ENCODE measurements around the gene LIPC.

LIPC gene

DNA sequence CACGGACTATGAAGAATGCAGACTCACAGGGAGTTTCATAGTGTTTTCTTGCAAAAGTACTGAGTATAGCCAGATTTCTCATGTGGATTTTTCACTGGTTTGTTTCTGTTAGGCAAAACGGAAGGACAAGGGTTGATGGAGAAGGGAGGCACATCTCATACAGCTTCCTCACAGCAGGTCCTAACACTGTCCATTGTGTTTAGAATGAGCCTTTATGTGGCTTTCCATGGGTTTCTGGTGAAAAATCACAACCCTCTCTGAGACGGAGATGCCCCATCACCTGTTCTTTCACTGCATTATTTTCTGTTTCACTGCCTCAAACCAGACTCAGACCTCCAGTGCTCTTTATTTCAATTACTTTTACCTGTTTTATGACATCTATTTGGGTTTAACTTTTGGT lies 25.0 kb upstream of the LIPC start:
- DNase-seq (ENCODE audit: low read depth): no peak

DNA sequence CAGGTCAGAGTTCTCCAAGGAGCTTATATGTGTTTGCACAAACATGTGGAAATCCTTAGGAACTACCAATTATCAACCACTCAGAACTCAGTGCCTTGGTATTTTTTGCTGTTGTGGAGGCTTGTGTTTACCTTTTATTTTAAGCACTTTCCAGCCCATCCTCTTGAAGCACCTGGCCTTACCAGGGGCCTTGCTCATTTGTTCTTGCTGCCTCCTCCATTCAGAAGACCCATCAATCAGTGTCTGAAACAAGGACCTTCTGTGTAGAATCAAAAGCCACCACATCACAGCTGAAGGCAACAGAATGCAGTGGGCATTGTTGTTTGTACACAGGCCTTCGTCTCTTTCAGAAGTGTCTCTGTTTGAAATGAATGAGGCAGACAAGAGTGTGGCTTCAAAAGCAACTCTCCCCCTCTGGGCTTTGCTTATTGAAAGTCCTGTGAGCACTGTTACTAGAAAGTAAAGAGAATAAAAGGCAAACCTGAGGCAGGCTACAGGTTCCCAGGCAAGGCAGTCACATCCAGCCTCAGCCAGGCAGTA lies 24.5 kb upstream of the LIPC start:
- no peak for DNase-seq (ENCODE audit: low read depth)

DNA sequence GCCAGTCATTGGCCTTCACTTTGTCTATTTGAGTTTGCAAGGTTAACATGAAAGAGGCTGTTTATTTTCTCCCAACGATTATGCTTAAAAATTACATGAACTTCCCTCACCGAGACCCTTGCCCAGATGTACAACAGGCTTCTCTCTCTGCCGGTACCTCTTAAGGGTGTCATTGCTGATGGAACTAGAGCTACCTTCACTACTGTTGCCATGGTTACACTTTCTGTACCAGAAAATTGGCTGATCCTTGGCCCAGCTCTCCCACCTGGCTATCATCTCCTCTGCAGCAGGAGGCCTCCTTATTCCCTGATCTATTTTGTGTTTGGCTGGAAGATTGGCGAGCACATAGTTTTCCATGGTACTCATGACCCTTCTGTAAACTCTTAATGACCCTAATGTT lies 24.0 kb upstream of the LIPC start:
- DNase-seq (ENCODE audit: low read depth): no peak

DNA sequence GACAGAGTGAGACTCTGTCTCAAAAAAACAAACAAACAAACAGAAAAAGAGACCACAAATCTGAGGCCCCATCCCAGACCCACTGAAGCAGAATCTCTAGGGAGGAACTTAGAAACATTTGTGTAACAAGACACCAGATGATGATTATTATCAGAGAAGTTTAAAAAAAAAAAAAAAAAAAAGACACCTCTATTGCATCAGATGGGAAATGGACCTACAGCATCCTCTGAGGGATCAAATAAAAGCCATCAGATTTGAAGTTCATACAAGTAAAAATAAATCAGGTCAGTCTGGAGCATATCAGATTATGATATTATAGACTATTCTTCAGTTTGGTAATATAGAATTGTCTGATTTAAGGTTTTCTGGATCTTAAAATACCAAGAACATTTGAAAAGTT lies 21.9 kb upstream of the LIPC start:
- no peak for DNase-seq (ENCODE audit: low read depth)

DNA sequence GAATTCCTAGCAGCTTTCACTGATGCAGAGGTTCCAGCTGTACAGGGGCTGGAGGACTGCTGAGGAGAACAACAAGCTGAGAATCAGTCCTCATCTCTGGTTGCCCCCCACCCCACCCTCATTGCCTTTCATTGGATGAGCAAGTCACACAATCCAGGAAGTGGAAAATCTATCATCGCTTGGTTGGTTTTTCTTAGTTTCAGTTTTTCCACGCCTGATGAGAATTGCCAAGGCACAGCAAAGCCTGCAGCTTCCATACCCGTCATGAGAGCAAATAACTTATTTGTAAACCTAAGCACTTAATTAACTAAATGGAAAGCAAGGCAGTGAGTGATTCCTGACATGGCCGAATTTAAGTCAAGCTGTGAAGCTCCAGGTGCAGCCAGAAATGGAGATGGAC lies 21.4 kb upstream of the LIPC start:
- DNase-seq (ENCODE audit: low read depth): peak; percentile 2

DNA sequence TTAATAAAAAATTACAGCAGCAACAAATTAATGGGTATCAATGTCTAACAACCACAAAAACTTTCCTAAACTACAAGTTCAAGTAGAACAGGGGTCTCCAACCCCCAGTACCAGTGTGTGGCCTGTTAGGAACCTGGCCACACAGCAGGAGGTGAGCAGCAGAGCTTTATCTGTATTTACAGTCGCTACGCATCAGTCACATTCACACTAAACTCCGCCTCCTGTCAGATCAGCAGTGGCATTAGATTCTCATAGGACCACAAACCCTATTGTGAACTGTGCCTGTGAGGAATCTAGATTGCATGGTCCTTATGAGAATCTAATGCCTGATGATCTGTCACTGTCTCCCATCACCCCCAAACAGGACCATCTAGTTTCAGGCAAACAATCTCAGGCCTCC lies 18.5 kb upstream of the LIPC start:
- no peak for DNase-seq (ENCODE audit: low read depth)

DNA sequence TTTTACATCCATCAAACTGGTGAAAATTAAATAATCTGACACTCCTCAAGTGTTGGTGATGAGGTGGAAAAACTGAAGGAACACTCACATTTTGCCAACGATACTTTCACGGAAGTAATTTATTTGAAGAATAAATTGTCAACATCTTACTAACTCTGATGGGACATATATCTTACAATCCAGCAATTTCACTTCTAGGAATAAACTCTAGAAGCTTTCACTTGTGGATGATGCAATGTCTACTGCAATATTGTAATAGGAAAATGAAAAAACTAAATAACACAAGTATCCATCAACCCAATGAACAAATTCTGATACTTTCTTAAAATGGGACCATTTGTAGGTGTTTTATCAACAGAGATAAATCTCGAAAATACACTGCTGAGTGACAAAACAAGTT lies 16.2 kb upstream of the LIPC start:
- DNase-seq (ENCODE audit: low read depth): no peak

DNA sequence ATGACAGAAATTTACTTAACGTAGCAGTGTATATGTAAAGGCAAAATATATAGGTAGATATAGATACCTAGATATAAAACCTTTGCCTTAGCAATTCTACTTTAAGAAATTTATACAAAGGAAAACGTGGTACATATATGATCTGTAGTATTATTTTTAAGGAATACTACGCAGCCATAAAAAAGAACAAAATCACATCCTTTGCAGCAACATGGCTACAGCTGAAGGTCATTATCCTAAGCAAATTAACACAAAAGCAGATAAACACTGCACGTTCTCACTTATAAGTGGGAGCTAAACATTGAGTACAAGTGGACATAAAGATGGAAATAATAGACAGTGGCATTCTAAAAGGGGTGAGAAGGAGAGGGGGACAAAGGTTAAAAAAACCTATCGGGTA lies 14.8 kb upstream of the LIPC start:
- DNase-seq (ENCODE audit: low read depth): no peak

DNA sequence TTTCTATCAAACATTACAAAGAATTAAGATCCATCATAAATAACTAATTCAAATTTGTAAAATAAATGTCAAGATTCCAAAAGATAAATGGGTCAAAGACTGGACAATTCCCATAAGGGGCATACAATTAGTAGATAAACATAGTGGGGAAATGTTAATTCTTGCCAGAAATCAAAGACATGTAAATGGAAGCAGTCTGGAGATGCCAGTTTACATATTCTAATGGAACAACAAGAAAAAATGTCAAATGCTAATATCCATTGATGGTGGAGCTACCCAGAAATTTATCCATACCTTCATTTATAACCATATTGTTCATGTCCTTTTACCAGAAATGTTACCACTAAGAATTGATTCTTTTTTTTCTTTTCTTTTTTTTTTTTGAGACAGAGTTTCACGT lies 13.7 kb upstream of the LIPC start:
- DNase-seq (ENCODE audit: low read depth): no peak

DNA sequence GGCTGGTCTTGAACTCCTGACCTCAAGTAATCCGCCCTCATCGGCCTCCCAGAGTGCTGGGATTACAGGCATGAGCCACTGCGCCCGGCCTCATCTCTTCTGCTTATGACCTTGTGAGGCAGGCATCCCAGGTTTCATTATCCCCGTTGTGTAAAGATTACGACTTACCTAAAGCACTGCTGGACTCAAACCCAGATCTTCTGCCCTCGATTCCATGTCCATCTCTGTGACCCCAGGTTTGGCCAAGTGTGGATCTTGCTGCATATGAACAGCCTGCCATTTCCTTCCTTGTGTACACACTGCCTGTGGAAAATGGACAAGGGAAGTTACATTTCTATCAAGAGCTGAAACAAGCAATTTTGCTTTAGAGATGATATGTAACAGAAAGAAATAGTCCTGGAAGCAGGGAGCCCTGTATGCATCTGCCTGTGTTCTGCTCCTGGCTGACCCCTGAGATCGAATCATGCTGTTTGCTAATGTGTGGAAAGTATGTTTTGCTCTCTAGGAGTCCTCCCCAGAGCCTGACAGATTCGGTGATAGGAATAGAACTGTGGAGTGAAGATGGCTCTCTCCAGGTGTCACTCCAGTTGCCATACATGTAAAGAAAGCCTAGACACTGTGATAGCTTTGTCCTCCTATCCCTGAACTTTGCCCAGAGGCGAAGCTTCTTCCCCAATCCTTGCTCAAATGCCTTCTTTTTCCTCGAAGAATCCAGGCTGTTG lies 11.8 kb upstream of the LIPC start:
- DNase-seq (ENCODE audit: low read depth): no peak

DNA sequence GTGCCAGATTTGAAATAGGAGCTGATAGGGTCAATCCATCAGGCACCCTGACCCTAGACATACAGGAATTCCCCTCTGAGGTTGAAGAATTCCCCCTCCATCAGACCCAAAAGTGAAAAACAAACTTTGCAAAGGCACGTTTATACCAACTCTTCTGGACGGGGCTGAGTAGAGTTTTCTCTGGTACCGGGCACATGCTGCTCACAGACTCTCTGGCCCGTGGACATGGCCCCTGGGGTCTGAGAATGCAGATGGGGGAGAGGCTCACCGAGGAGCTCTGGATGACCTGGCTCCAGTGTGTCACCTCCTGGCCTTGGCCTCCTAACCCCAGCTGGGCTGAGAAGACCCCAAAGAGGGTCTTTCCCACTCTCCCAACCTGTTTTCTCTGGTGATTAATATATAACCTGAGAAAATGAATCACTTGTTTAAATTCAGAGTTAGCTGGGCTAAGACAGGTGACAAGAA lies 11.2 kb upstream of the LIPC start:
- no peak for DNase-seq (ENCODE audit: low read depth)

DNA sequence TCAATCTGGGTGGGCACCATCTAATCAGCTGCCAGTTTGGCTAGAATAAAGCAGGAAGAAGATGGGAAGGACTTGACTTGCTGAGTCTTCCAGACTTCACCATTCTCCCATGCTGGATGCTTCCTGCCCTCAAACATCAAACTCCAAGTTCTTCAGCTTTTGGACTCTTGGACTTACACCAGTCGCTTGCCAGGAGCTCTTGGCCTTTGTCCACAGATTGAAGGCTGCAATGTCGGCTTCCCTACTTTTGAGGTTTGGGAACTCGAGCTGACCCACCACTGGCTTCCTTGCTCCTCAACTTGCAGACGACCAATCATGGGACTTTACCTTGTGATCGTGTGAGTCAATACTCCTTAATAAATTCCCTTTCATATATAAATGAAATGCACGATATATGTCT lies 8.6 kb upstream of the LIPC start:
- no peak for DNase-seq (ENCODE audit: low read depth)

DNA sequence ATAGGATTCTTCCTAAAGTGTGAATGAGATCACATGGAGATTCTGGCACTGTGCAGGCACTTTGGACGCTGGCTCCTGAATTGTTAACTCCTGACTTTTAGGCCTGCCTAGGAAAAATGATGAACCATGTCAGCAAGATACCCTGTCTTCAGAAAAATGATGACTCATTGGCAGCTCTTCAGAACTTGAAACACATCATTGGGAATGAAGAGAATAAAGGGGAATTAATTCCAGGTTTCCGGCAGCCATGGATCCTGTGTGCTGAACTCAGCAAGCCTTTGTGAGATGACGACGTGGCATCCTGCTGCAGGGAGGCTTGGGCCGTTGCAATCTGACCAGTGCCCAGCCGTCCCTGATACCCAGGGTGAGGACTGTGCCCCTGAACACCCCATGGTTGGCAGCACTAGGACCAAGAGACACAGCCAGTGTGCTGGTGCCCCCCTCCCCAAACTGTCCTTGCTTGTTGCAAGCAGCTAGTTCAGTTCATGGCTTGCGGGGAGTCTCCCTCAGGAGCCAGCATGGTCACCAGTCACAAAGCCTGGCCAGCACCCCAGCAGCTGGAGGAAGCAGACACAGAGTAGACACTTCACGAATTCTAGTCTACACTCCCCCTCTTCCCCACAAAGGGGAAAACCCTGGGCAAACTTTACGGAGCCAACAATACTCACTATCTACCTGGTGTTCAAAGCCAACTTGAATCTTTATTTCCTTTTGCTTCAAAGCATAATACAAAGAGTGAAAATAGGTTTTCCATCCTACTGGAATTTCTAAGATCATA lies 7.8 kb upstream of the LIPC start:
- DNase-seq (ENCODE audit: low read depth): no peak

DNA sequence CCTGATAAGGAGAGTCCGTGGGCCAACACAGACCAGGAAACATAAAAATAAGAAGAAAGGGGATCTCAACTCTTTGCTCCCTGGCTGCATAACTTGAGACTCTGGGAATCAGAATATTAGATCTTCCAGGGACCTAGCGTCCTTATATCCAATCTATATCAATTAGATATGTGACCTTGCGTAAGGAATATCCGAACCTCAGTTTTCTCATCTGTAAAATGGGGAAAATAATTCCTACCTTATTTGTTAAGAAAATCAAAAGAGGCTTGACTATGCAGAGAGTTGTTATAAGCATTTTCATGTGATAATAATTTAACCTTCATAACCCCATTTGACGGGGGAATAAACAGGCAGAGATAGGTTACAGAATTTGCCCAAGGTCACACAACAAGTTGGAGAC lies 7.1 kb upstream of the LIPC start:
- DNase-seq (ENCODE audit: low read depth): no peak

DNA sequence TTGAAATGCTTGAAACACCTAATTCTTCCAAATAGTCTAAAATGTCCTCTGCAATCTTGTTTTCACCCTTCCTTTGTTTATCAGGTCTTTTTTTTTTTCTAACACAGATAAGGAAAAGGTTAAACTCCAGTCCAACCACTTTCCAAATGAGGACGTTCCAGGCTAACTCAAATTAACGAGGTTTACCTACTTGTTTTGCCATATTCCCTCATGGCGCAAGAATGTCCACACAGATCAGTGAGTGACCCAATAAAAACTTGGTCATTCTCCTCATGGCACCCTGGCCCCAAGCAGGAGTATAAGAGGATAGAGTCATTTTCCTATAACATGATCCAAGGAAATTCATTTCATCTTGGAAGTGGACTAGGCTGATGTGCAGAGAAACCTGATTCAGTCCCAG lies 6.6 kb upstream of the LIPC start:
- no peak for DNase-seq (ENCODE audit: low read depth)

DNA sequence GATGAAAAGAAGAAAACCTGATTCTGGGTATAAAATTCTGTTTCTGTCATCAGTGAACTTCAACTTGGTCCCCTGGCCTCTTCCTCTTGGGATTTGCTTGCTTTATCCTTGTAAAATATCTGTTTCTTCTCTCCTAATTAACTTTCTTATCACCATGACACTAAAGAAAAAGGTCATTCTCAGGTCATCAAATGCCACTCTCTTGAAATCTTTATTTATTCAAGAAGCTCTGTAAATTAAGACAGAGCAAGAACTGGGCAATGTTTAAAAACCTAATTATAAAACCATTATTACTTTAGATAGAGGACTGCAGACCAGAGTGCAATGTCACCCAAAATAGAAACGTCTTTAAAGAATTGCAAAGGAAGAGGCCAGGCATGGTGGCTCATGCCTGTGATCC lies 6.0 kb upstream of the LIPC start:
- DNase-seq (ENCODE audit: low read depth): no peak

DNA sequence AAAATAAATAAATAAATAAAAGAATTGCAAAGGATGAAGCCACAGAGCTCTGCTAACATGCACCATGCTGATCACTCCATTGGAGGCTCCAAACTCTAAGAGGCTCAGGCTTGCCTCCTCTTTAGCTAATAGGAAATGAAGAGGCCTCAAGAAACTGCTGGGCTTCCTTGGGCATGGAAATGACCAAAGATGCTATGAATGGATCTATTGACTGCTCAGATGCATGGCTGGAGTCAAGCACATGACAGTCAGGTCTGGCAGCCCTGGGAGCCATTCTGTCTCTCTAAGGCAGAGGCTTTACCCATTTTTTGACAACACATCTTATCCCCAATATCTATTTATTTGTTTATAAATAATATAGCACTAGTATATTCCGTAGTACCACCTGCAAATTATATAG lies 5.3 kb upstream of the LIPC start:
- no peak for DNase-seq (ENCODE audit: low read depth)

DNA sequence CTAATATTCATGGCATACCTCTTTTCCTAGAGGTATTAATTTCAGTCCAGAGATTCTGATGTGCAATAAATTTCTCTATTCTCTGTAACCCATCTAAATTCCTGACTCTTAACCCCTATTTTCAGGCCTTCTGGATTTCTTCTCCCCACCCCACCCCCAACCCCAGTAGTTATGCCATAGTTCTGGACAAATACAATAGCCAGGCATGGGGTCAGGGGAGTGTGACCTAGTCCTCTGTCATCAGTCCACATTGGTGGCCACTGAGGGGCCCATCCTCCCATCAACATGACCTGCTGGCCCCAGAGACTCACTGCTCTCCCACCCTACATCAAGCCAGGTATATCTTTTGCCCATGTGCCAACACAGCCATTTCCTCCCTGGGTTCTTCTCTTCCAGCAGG lies 3.8 kb upstream of the LIPC start:
- no peak for DNase-seq (ENCODE audit: low read depth)

DNA sequence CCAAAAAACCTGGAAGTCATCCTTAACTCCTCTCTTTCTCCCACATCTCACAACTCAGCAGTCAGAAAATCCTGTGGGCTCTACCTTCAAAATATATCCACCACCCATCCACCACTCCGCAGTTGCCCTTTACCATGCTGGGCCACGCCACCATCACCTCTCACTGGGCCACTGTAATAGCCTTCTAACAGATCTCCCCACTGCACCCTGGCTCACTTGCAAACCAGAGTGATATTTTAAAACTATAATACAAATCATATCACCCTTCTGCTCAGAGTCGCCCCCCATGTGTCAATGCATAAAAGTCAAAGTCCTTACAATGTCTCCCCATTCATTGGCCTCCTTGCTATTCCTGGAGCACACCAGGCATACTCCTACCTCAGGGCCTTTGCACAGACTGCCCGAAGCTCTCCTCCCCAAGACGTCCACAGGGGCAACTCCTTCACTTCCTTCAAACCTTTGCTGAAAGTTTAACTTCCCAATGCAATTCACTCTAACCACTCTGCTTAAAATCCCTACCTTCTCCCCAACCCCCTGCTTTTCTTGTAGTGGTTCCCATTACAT lies 1.5 kb upstream of the LIPC start:
- DNase-seq (ENCODE audit: low read depth): no peak

DNA sequence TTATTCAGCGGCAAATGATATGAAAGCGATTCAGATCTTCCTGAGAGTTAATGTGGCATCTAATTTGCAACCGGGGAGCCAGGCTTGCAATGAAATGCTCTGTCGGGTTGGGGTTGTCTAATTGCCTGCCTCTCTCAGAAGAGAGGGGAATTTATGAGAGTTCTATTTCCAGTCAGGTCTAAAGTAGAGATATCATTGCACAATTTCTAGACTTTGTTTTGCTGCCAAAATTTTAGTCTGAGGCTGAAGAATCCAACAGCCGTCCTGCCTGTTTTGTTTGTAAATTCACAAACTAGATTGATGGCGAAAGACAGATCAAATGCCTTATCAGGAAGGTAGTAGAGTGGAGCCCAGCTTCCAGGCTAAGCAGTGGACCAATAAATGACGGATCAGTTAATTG lies 610 bp downstream of the LIPC start:
- no peak for DNase-seq (ENCODE audit: low read depth)

DNA sequence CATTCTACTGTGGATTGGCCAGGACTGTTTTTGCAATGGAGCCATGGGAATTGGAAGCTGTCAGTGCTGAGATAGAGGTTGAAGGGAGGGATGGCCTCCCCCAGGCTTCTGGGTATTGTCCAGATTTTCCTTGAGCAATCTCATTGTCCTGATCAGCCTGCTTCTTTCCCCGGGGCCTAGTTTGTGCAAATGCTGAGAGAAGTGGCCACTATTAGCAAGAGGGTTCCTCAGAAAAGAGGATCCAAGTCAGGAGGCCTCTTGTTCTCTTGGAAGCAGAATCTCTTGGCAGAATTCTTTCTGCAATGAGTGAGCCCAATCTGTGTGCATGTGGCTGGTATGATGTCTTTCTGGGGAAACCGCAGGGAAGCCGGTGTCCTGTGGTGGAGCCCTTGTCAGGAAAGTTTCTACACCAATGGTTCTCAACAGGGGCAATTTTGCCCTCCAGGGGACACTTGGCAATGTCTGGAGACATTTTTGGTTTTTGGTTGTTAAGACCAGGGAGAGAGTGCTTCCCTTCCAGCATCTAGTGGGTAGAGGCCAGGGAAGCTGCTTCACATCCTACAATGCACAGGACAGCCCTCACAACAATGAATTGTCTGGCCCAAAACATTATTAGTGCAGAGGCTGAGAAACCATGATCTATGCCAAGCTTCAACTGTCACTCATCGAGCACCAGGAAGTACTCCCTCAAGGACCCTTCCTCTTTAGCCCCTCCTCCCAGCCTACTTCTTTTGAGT lies 2.0 kb downstream of the LIPC start:
- DNase-seq (ENCODE audit: low read depth): no peak

DNA sequence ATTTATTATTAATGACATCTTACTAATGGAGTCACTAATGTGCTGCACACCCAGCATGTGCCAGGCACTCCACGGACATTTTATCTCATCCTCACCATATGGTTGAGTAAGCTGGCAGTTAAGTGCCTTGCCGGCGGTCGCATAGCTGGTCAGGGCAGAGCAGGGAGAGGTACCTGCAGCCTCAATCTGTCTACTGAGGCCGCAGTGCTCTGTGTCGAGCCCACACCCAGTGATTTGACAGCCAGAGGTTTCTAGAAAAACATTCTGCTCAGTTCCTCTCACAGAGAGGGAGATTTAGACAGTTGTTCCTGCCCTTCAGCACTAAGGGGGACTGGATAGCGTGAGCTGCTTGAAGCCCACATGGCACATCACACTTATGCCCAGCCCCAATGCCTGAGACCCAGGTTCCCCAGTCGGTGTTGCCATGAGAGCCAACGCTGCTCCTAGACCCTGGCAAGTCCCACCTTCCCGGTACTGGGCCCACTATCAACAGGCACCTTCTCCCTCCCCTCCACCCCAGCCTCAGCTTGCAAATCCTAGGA lies 2.6 kb downstream of the LIPC start:
- DNase-seq (ENCODE audit: low read depth): no peak

Measured in stimulated activated CD8-positive, alpha-beta memory T cell treated with anti-CD3 and anti-CD28 coated beads, Interleukin-15, amount 100 ng/mL, for 1 hour (primary cell).